Suprapubic skin (tissue), 4 donors: ENCODE measurements around the gene PRR15L.

Experiments
- CTCF ChIP-seq, 2 donors: fragments of 200-600 bp in 1 of 2; fragments of 450-650 bp in 1 of 2; sonication (generic) in 1 of 2; IDR thresholded peaks; one replicate each; pipeline ENCODE4 v1.5.1; 2016 to 2019; ENCODE audit warnings: antibody characterized with exemption in 2 of 2, mild to moderate bottlenecking in 1 of 2, moderate library complexity in 1 of 2
- EP300 ChIP-seq: sonication (generic); formaldehyde crosslinking; IDR thresholded peaks from one replicate; pipeline ENCODE4 v1.6.1; 2017; ENCODE audit warnings: antibody characterized with exemption
- POLR2A ChIP-seq, 2 donors: fragments of 450-650 bp; IDR thresholded peaks; one replicate each; pipeline ENCODE4 v1.6.1; 2017; ENCODE audit warnings: antibody characterized with exemption in 2 of 2, mild to moderate bottlenecking in 2 of 2, moderate library complexity in 2 of 2
- POLR2AphosphoS5 ChIP-seq, 3 donors: sonication (generic); formaldehyde crosslinking; IDR thresholded peaks; one replicate each; pipeline ENCODE4 v1.6.1; 2017; ENCODE audit warnings: antibody characterized with exemption in 3 of 3

DNA sequence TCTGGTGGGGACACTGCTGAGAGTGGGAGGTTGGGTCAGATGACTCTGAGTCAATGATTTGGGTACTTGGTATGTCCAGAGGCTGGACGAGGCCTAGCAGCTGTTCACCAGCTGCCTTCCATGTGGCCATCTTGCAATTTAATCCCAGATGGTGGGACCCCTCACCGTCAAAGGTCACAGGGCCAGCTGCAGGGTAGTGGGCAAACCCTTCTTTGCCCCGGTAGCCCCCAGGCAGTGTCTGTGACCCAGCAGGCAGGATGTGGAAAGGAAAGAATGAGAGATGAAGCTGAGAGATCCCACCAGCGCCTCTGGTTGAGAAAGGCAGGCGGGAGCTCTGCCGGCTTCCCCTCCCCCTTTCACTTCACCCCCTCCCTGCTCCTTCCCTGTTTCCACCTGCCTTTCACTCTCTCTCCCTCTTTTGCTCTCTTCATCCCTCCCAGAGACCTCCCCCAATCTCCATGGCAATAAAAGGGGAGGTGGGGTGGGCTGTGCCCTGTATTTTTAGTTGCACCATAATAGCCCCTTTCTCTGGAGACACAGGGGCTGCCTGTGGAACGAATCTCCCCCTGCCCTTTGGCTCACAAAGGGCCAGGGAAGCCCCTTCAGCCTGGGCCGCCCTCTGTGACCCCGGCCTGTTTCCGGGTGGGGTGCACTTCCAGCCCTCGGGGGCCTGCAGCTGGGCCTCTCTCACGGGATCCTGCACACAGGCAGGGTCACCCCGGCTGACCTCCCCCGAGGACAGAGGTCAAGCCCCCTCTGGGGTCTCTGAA lies 33.5 kb upstream of the PRR15L start:
- TF ChIP-seq CTCF (IDR thresholded peaks at IDR 0.05), result no peak
- no peak for TF ChIP-seq POLR2A (IDR thresholded peaks at IDR 0.05)
- no peak for TF ChIP-seq POLR2AphosphoS5 (IDR thresholded peaks at IDR 0.05)
- no peak for TF ChIP-seq EP300
